Measurements from ENCODE around the gene CFAP54. TPM values are rescaled to one million over a fixed set of nuclear protein-coding genes. Genes with fewer than 3 reads are reported as not detected.
"Not testable (repeated sequence)": the region's sequence is repeated elsewhere in the genome, so short reads cannot be mapped to it uniquely, and the experiment has no call there.

CFAP54 gene
- total RNA-seq, 1 donor from 2014 or later, result 0.16 TPM

DNA sequence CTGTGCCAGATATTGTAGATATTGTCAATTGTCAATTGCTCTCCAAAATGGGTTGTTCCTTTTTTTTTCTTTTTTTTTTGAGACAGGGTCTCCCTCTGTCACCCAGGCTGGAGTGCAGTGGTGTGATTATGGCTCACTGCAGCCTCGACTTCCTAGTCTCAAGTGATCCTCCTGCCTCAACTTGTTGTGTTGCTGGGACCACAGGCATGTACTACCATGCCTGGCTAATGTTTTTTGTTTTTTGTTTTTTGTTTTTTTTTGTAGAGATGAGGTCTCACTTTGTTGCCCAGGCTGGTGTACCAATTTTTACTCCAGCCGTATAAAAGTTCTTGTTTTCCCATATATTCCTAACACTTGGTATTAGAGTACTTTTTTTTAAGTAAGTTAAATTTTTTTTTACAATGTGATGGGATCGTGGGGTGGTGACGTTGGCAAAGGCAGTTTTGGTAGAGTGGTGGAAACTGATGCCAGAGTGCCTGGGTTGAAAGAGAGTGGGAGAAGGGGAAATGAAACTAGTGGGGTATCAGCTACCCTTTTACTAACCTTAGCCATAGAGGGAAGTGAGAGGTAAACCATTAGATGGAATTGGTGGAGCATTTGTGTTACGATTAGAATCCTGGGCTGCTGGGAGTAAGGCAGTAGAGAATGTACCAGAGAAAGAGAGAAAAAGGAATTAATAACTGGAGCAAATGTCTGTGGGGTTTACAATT, 33.0 kb upstream of the CFAP54 start:
- TF ChIP-seq, protein P1, sequence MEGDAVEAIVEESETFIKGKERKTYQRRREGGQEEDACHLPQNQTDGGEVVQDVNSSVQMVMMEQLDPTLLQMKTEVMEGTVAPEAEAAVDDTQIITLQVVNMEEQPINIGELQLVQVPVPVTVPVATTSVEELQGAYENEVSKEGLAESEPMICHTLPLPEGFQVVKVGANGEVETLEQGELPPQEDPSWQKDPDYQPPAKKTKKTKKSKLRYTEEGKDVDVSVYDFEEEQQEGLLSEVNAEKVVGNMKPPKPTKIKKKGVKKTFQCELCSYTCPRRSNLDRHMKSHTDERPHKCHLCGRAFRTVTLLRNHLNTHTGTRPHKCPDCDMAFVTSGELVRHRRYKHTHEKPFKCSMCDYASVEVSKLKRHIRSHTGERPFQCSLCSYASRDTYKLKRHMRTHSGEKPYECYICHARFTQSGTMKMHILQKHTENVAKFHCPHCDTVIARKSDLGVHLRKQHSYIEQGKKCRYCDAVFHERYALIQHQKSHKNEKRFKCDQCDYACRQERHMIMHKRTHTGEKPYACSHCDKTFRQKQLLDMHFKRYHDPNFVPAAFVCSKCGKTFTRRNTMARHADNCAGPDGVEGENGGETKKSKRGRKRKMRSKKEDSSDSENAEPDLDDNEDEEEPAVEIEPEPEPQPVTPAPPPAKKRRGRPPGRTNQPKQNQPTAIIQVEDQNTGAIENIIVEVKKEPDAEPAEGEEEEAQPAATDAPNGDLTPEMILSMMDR (IDR thresholded peaks at IDR 0.05; ENCODE audit: borderline replicate concordance), result no peak
- H3K4me1 ChIP-seq, result no peaks in the 10 kb centered on the region
- no peaks in the 10 kb centered on the region for H3K36me3 ChIP-seq
- intact Hi-C loops (cut with micrococcal nuclease), result no loop called here
- H3K4me3 ChIP-seq, result no peak overlapping the region
- peaks cover 4% of the 10 kb centered on the region for H3K9me3 ChIP-seq (replicated peaks)
- no peaks in the 10 kb centered on the region for H3K27me3 ChIP-seq (ENCODE audit: low read depth)
- H3K27ac ChIP-seq (replicated peaks), result no peak overlapping the region
- no peak for DNase-seq

DNA sequence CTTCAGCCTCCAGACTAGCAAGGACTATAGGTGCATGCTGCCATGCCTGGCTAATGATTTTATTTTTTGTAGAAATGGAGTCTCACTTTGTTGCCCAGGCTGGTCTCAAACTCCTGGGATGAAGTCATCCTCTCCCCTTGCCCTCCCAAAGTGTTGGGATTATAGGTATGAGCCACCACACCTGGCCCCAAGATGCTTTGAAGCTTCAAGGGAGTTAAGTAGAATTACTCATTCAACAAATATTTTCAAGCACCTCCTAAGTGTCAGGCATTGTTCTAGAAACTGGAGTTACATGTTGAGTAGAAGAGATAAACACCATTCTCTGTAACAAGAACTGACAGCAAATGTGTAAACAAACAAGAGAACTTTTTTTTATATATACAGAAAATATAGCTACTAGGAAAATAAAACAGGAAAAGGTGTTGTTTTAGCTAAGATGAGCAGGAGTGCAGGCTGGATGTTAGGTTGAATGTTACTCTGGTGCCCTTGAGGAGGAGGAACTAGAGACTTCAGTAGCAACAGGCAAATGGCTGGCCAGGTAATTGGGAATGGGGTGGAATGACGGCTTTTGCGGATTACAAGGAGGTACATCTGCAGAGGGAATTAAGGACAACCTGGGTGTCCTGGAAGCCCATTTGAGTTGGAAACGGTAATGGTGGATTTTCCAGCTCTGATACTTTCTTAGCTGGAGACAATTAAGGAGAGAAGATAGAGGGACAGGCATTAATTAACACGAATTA, 32.0 kb upstream of the CFAP54 start:
- Histone ChIP-seq H3K9me3 (replicated peaks) (no peaks in the 10 kb centered on the region), H3K27ac (replicated peaks) (no peak overlapping the region), H3K27me3 (ENCODE audit: low read depth) (no peaks in the 10 kb centered on the region), H3K4me3 (no peak overlapping the region), H3K4me1 (no peaks in the 10 kb centered on the region), H3K36me3 (no peaks in the 10 kb centered on the region)
- intact Hi-C loops (cut with micrococcal nuclease), result no loop called here
- TF ChIP-seq, protein P1 (IDR thresholded peaks at IDR 0.05; ENCODE audit: borderline replicate concordance), result no peak
- DNase-seq, result no peak

DNA sequence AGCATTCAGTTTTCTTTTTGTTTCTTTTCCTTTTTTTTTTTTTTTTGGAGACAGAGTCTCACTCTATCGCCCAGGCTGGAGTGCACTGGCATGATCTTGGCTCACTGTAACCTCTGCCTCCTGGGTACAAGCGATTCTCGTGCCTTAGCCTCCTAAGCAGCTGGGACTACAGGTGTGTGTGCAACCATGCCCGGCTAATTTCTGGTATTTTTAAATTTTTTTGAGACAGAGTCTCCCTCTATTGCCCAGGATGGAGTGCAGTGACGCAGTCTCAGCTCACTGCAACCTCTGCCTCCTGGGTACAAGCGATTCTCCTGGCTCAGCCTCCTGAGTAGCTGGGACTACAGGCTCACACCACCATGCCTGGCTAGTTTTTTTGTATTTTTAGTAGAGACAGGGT, 30.1 kb upstream of the CFAP54 start:
- H3K4me3 ChIP-seq; H3K27ac ChIP-seq (replicated peaks); H3K4me1 ChIP-seq; H3K9me3 ChIP-seq (replicated peaks); intact Hi-C loops (cut with micrococcal nuclease); H3K36me3 ChIP-seq; H3K27me3 ChIP-seq (ENCODE audit: low read depth); DNase-seq: not testable (repeated sequence)

DNA sequence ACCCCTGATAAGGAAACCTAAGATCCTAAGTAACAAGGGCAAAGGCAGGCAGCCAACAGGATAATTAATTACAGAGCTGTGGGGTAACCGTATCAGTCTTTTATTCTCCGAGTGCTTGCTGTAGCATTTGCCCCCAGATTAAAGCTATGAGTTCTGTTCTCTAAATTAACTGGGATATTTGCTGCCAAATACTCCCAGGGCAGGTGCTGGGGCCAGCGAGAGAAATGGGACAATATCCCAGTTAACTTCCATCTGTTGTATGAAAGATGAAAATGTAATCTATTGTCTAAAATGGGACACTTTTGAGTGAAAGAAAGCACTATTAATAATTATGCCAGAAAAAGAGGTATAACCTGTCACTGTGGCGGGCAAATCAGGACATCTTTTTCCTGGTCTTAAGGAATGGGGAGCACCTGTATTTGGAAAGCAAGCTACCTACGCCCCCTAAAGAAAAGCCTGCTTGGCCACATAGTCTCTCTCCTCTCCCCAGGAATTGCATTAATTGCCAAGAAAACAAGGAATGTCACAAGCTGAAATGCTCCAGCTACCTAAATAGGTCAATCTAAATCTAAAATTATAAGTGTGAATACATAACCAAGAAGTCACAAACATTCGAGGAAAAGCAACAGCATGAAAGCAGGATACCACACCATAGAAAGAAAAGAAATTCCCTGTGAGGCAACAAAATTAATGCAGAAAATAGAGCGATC, 26.7 kb upstream of the CFAP54 start:
- no peak for DNase-seq
- Histone ChIP-seq H3K9me3 (replicated peaks) (no peaks in the 10 kb centered on the region), H3K27ac (replicated peaks) (no peak overlapping the region), H3K27me3 (ENCODE audit: low read depth) (no peaks in the 10 kb centered on the region), H3K4me3 (no peak overlapping the region), H3K36me3 (no peaks in the 10 kb centered on the region), H3K4me1 (no peaks in the 10 kb centered on the region)
- intact Hi-C loops (cut with micrococcal nuclease), result no loop called here
- TF ChIP-seq, protein P1 (IDR thresholded peaks at IDR 0.05; ENCODE audit: borderline replicate concordance), result no peak

DNA sequence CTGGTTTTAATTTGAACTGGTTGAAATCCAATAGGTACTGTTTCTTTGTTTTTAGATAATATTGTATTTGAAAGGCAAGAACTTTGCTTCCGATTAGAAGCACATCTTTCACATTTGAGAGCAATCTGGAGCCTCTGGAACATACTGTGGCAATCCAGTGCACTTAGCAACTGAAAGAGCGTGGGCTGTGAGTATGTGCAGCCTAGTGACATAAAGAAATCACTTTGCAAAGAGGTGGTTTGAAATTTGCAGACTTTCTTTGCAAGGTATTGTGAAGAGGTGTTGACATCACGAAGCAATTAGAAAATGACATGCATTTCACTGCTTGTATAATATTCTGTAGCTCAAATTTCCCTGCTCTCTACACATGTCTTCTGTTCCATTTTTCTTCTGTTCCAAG, 23.5 kb upstream of the CFAP54 start:
- DNase-seq, result no peak
- Histone ChIP-seq H3K27me3 (ENCODE audit: low read depth) (no peaks in the 10 kb centered on the region), H3K9me3 (replicated peaks) (peaks cover 19% of the 10 kb centered on the region), H3K4me1 (no peaks in the 10 kb centered on the region), H3K4me3 (no peak overlapping the region), H3K27ac (replicated peaks) (no peak overlapping the region), H3K36me3 (no peaks in the 10 kb centered on the region)
- TF ChIP-seq, protein P1 (IDR thresholded peaks at IDR 0.05; ENCODE audit: borderline replicate concordance), result no peak
- intact Hi-C loops (cut with micrococcal nuclease), result no loop called here

Data from left ventricle myocardium inferior (tissue), 1 donor.